K562 (cell line): ENCODE data around the gene CRYBB1. TPM values are rescaled to one million over a fixed set of nuclear protein-coding genes. Genes with fewer than 3 reads are reported as not detected.

Source experiments
- ATAC-seq: fragments of 200-7000 bp; cut with Tn5 transposase; 3 replicates; pipeline ENCODE4 v1.9.1; 2020; ENCODE audit warnings: moderate library complexity
- BruUV-seq: library from RNA; stranded (reverse); fragments of 400-500 nt; replicated peaks from 2 replicates; lab custom pipeline; 2021; lab: Mats Ljungman, UMichigan
- CTCF ChIA-PET: fragments of 300-600 bp; formaldehyde crosslinking; extraction: SDS; loops from one replicate; lab custom pipeline; 2021; ENCODE audit warnings: low intra/inter-chr PET ratio; lab: Yijun Ruan, JAX
- POLR2A ChIA-PET: fragments of 300-600, 350-650 bp; sonication (Branson Sonifier 250); formaldehyde crosslinking; extraction: SDS; loops from one replicate; lab custom pipeline; 2021; ENCODE audit warnings: antibody characterized with exemption, inconsistent platforms; lab: Yijun Ruan, JAX
- DNase-seq, 4 experiments: peaks; one replicate each; pipeline versions ENCODE4 v3.0.0 to v3.0.0-alpha.2; 2011 to 2018; ENCODE audit warnings: low spot score in 3 of 4, mixed read lengths in 3 of 4; ENCODE audit errors: extremely low read depth in 1 of 4
- FAIRE-seq: peaks from 2 replicates; lab custom pipeline; 2011; peaks lifted over from hg19 to GRCh38; lab: Jason Lieb, UNC
- H2AFZ ChIP-seq: 2 replicates; pipeline ENCODE4 v1.6.0; 2011; ENCODE audit warnings: low read depth, low read length, control low read depth, inconsistent platforms
- H3K27ac ChIP-seq: fragments of 200-600 bp; 3 replicates; pipeline ENCODE4 v1.8.0; 2011; ENCODE audit warnings: low read depth, mild to moderate bottlenecking, control low read depth, inconsistent platforms, low read length, moderate library complexity, mixed read lengths; ENCODE audit errors: extremely low read depth
- H3K27me3 ChIP-seq, 2 experiments: fragments of 300-600 bp in 1 of 2; 2 replicates in 1 of 2; 3 replicates in 1 of 2; pipeline versions ENCODE4 v1.6.0 to v1.8.0; 2011; ENCODE audit warnings: inconsistent platforms in 2 of 2, low read length in 2 of 2, mild to moderate bottlenecking in 1 of 2, mixed read lengths in 1 of 2, moderate library complexity in 1 of 2; ENCODE audit not compliant: control insufficient read depth in 2 of 2, insufficient read depth in 2 of 2
- H3K36me3 ChIP-seq: fragments of 300-600 bp; 3 replicates; pipeline ENCODE4 v1.8.0; 2011; ENCODE audit warnings: mild to moderate bottlenecking, low read length, inconsistent platforms; ENCODE audit not compliant: control insufficient read depth, insufficient read depth
- H3K4me1 ChIP-seq, 2 experiments: fragments of 200-600 bp in 1 of 2; replicated peaks in 1 of 2; 2 replicates in 1 of 2; 3 replicates in 1 of 2; pipeline versions ENCODE4 v1.5.1 to v1.8.0; 2011; ENCODE audit warnings: inconsistent platforms in 2 of 2, low read length in 2 of 2, mild to moderate bottlenecking in 1 of 2, mixed read lengths in 1 of 2, moderate library complexity in 1 of 2; ENCODE audit not compliant: control insufficient read depth in 2 of 2, insufficient read depth in 2 of 2
- H3K4me2 ChIP-seq: 2 replicates; pipeline ENCODE4 v1.6.1; 2011; ENCODE audit warnings: low read length, control low read depth, inconsistent platforms, mixed read lengths; ENCODE audit not compliant: insufficient read depth
- H3K4me3 ChIP-seq: fragments of 200-600 bp; sonication (generic), shearing (Covaris generic); 2 replicates; pipeline ENCODE4 v1.5.1; 2016; ENCODE audit warnings: control low read depth, inconsistent platforms
- H3K79me2 ChIP-seq: fragments of 200-600 bp; 3 replicates; pipeline ENCODE4 v1.8.0; 2011; ENCODE audit warnings: low read length, inconsistent platforms; ENCODE audit not compliant: control insufficient read depth, insufficient read depth
- H3K9ac ChIP-seq, 2 experiments: 2 replicates each; pipeline versions ENCODE4 v1.6.0 to v1.6.1; 2011; ENCODE audit warnings: low read depth in 2 of 2, low read length in 2 of 2, control low read depth in 1 of 2, inconsistent platforms in 1 of 2, mild to moderate bottlenecking in 1 of 2, mixed read lengths in 1 of 2; ENCODE audit not compliant: insufficient read depth in 1 of 2
- H3K9me1 ChIP-seq: one replicate; pipeline ENCODE4 v1.6.0; 2011; ENCODE audit warnings: inconsistent platforms, mild to moderate bottlenecking, low read length, moderate library complexity; ENCODE audit not compliant: control insufficient read depth, insufficient read depth
- H3K9me3 ChIP-seq: replicated peaks from 2 replicates; pipeline ENCODE4 v1.5.1; 2011; ENCODE audit warnings: low read depth, low read length, inconsistent platforms; ENCODE audit not compliant: control insufficient read depth, insufficient read depth
- H4K20me1 ChIP-seq: replicated peaks from 2 replicates; pipeline ENCODE4 v1.6.1; 2011; ENCODE audit warnings: low read length, inconsistent platforms, mixed read lengths; ENCODE audit not compliant: control insufficient read depth, insufficient read depth
- CBX2 ChIP-seq: fragments of 200-600 bp; sonication (generic); IDR thresholded peaks from one replicate; pipeline ENCODE4 v1.6.1; 2012; ENCODE audit warnings: mild to moderate bottlenecking, low read length, inconsistent platforms; ENCODE audit not compliant: insufficient read depth, poor library complexity, severe bottlenecking
- DPF2 ChIP-seq: fragments of 450-650 bp; IDR thresholded peaks from 2 replicates; pipeline ENCODE4 v1.6.1; 2016
- FOXK1 ChIP-seq: sonication (generic); formaldehyde crosslinking; IDR thresholded peaks from 2 replicates; pipeline ENCODE4 v1.8.0; 2022; ENCODE audit warnings: missing genetic modification reagents, mild to moderate bottlenecking, borderline replicate concordance
- FOXK2 ChIP-seq, 2 experiments: fragments of 450-650 bp; IDR thresholded peaks in 1 of 2; conservative IDR thresholded peaks in 1 of 2; 2 replicates each; pipeline ENCODE4 v1.6.1; 2016; ENCODE audit warnings: low read depth in 2 of 2, mild to moderate bottlenecking in 1 of 2
- GABPB1 ChIP-seq: sonication (generic); formaldehyde crosslinking; IDR thresholded peaks from 2 replicates; pipeline ENCODE4 v1.8.0; 2022; ENCODE audit warnings: mild to moderate bottlenecking, missing genetic modification reagents
- HMBOX1 ChIP-seq: sonication (generic); IDR thresholded peaks from 2 replicates; pipeline ENCODE4 v1.6.1; 2016
- KAT7 ChIP-seq: sonication (generic); formaldehyde crosslinking; IDR thresholded peaks from 2 replicates; pipeline ENCODE4 v1.8.0; 2022; ENCODE audit warnings: missing genetic modification reagents, mild to moderate bottlenecking, borderline replicate concordance
- MAZ ChIP-seq, 2 experiments: fragments of 450-650 bp in 1 of 2; sonication (generic) in 1 of 2; formaldehyde crosslinking; IDR thresholded peaks in 1 of 2; conservative IDR thresholded peaks in 1 of 2; 2 replicates each; pipeline versions ENCODE4 v1.4.0 to v1.5.0; 2020; ENCODE audit warnings: mild to moderate bottlenecking in 1 of 2, missing genetic modification reagents in 1 of 2
- MEF2D ChIP-seq: conservative IDR thresholded peaks from 2 replicates; pipeline ENCODE4 v1.6.1; 2016; ENCODE audit warnings: low read depth, missing genetic modification characterization, missing compliant biosample characterization
- PML ChIP-seq: IDR thresholded peaks from 2 replicates; pipeline ENCODE4 v1.6.1; 2012; ENCODE audit warnings: low read length, inconsistent platforms
- SMARCB1 ChIP-seq: IDR thresholded peaks from 2 replicates; pipeline ENCODE4 v1.6.1; 2011; ENCODE audit warnings: improper control_type of control experiment, low read depth; ENCODE audit not compliant: insufficient read length
- TBP ChIP-seq: optimal IDR thresholded peaks from 2 replicates; pipeline ENCODE3; 2011; ENCODE audit warnings: low read depth, low read length, improper control_type of control experiment
- ZBTB12 ChIP-seq: fragments of 250-450 bp; sonication (Bioruptor Pico); IDR thresholded peaks from 2 replicates; pipeline ENCODE4 v1.4.0; 2020
- ZNF143 ChIP-seq: sonication (generic); formaldehyde crosslinking; IDR thresholded peaks from 2 replicates; pipeline ENCODE4 v1.9.0; 2022; ENCODE audit warnings: mild to moderate bottlenecking, missing genetic modification reagents
- ZNF436 ChIP-seq: fragments of 250-450, 450-650 bp; sonication (Bioruptor Pico); formaldehyde crosslinking; IDR thresholded peaks from 2 replicates; pipeline ENCODE4 v1.7.0; 2020; ENCODE audit warnings: mild to moderate bottlenecking
- ZNF518B ChIP-seq: fragments of 250-450 bp; sonication (Bioruptor Pico); IDR thresholded peaks from 2 replicates; pipeline ENCODE4 v1.5.0; 2021; ENCODE audit warnings: mild to moderate bottlenecking, moderate library complexity
- ZNF695 ChIP-seq: fragments of 450-650 bp; formaldehyde crosslinking; IDR thresholded peaks from 2 replicates; pipeline ENCODE4 v1.4.0; 2020; ENCODE audit warnings: mild to moderate bottlenecking, moderate library complexity
- WGBS: fragments of 100-300 bp; shearing (Covaris generic); methylation state at CpG from one replicate; pipeline ENCODE4 v1.1.6; 2016; ENCODE audit warnings: low coverage, mixed read lengths; ENCODE audit not compliant: insufficient coverage; ENCODE audit errors: missing lambda C conversion rate; 5-methylcytosine and 5-hydroxymethylcytosine counted together
- in situ Hi-C: fragments of 300-500 bp; cut with MboI; formaldehyde crosslinking; loops from 4 replicates; pipeline ENCODE4 v1.15.0; 2018; ENCODE audit warnings: inconsistent platforms, mixed read lengths
- intact Hi-C: fragments of 100-400 bp; cut with micrococcal nuclease; formaldehyde crosslinking; loops from 2 replicates; pipeline ENCODE4 v1.14.2; 2022
- polyA plus RNA-seq, 8 experiments: library from polyadenylated mRNA; depleted of rRNA in 4 of 8; stranded (reverse) in 5 of 8; unstranded in 3 of 8; fragments of >200 nt; fragmentation: Nextera tagmentation in 2 of 8; fragmentation: Illumina TruSeq in 1 of 8; extraction: Ambion mirVana in 2 of 8; extraction: Trizol in 1 of 8; gene quantifications; 2 replicates each; pipeline versions ENCODE4 v1.2.1 to v1.2.3, GENCODE V29; 2011 to 2014; ENCODE audit warnings: inconsistent platforms in 1 of 8, missing spikeins in 1 of 8
- total RNA-seq, 7 experiments: library from RNA; depleted of rRNA in 6 of 7; stranded (reverse); fragments of >200 nt in 6 of 7; fragmentation: Illumina TruSeq in 2 of 7; extraction: Trizol in 2 of 7; gene quantifications; 2 replicates each; pipeline versions ENCODE4 v1.2.1 to v1.2.3, GENCODE V29; 2011 to 2021; ENCODE audit warnings: low replicate concordance in 1 of 7

The CRYBB1 gene
- total and polyA plus RNA-seq, 9 of the 15 experiments (the other 6 are each of a cell fraction or from before 2014, with no cell fraction given) = 0.16 to 0.45 (median 0.33) TPM; not detected in 2

- Histone ChIP-seq H3K4me1 (peaks cover 0 to 9% of the 10 kb centered on the region in 2 experiments; a peak in 3 of 5 replicates), H4K20me1 (peaks cover 26% of the 10 kb centered on the region), H3K9me1 (peaks cover 2% of the 10 kb centered on the region), H3K27ac (no peak overlapping the region), H2AFZ (no peak overlapping the region), H3K36me3 (peaks cover 80% of the 10 kb centered on the region), H3K79me2 (peaks cover 93% of the 10 kb centered on the region), H3K27me3 (no peaks in the 10 kb centered on the region), H3K4me3 (no peak overlapping the region), H3K9me3 (no peaks in the 10 kb centered on the region), H3K4me2 (no peak overlapping the region), H3K9ac (peak overlapping the region in 1 of 2 experiments; percentile 61; a peak in 1 of 4 replicates)
- FAIRE-seq (no peak), ATAC-seq (no peak), DNase-seq (no peak)
- CTCF ChIA-PET = no interaction called here
- in situ Hi-C loops = no loop called here
- POLR2A ChIA-PET = no interaction called here
- no TSS peak for BruUV-seq
- intact Hi-C loops = loop anchor here (10.0 kb wide), 1 partner anchor 96 kb away; the partner anchor contains the start of genes HPS4 and SRRD
- 88% methylated on average over 9 of the region's 13 CpGs for WGBS
- TF ChIP-seq TBP (no peak), CBX2 (no peak), KAT7 (CRISPR knock-in tag) (no peak), MEF2D (tag) (no peak), HMBOX1 (no peak), MAZ (CRISPR knock-in tag; conservative IDR thresholded peaks at IDR 0.05 in 1 of 2, IDR thresholded peaks at IDR 0.05 in 1 of 2) (no peak), ZNF143 (CRISPR knock-in tag) (no peak), PML (no peak), ZNF436 (CRISPR knock-in tag) (no peak), ZNF695 (CRISPR knock-in tag) (no peak), DPF2 (no peak), SMARCB1 (no peak), FOXK2 (conservative IDR thresholded peaks at IDR 0.05 in 1 of 2, IDR thresholded peaks at IDR 0.05 in 1 of 2; ENCODE audit: low read depth in 2 of 2) (no peak), GABPB1 (no peak), FOXK1 (CRISPR knock-in tag) (no peak), ZNF518B (CRISPR knock-in tag) (no peak), ZBTB12 (CRISPR knock-in tag) (no peak)
Observed at GRCh38 chr22:26580240-26580962, 37.4 kb downstream of the CRYBB1 start.
